22Rv1 (cell line): ENCODE results near the gene PLD6.

Source experiments
- H3K27ac ChIP-seq: fragments of 450-650 bp; 2 replicates; pipeline ENCODE4 v1.5.1; 2017
- CTCF ChIP-seq: fragments of 450-650 bp; IDR thresholded peaks from 2 replicates; pipeline ENCODE4 v1.5.1; 2017; ENCODE audit warnings: mild to moderate bottlenecking
- ZFX ChIP-seq: fragments of 450-650 bp; IDR thresholded peaks from 2 replicates; pipeline ENCODE4 v1.6.1; 2017; ENCODE audit warnings: antibody characterized with exemption, borderline replicate concordance

The PLD6 gene

GRCh38 chr17:17152385-17152784, 53.7 kb downstream of the PLD6 start:
- no peak overlapping the region for H3K27ac ChIP-seq
- TF ChIP-seq CTCF = no peak
- no peak for TF ChIP-seq ZFX

GRCh38 chr17:17151962-17152361, 54.2 kb downstream of the PLD6 start:
- TF ChIP-seq ZFX (no peak), CTCF (no peak)

GRCh38 chr17:17151541-17151940, 54.6 kb downstream of the PLD6 start:
- TF ChIP-seq CTCF (no peak), ZFX (no peak)
- H3K27ac ChIP-seq = no peak overlapping the region

More at GRCh38 chr17:17151962-17152361, 54.2 kb downstream of the PLD6 start:
- H3K27ac ChIP-seq = no peak overlapping the region

- TF ChIP-seq CTCF = no peak
- no peak for TF ChIP-seq ZFX
- H3K27ac ChIP-seq = no peak overlapping the region
These were observed 55.1 kb downstream of the PLD6 start for GRCh38 chr17:17151055-17151454.
